Lung microvascular endothelial cell (primary cell): ENCODE data around the gene CORO2B. TPM values are rescaled to one million over a fixed set of nuclear protein-coding genes. Genes with fewer than 3 reads are reported as not detected.

Experiments
- DNase-seq, 2 donors: peaks; one replicate each; pipeline versions ENCODE4 v3.0.0 to v3.0.0-alpha.2; 2010; ENCODE audit warnings: low read depth in 2 of 2
- total RNA-seq: library from RNA; depleted of rRNA; stranded (reverse); fragments of >200 nt; gene quantifications from 2 replicates; pipeline ENCODE4 v1.2.1, GENCODE V29; 2014

The CORO2B gene
- total RNA-seq, 1 donor from 2014 or later, result 0.20 TPM

GRCh38 chr15:68590721-68591389, 12.1 kb downstream of the CORO2B start:
- no peak for DNase-seq

GRCh38 chr15:68592054-68592453, 13.3 kb downstream of the CORO2B start:
- no peak for DNase-seq

- DNase-seq, result no peak
These were observed 13.8 kb downstream of the CORO2B start for GRCh38 chr15:68592544-68592943.

GRCh38 chr15:68593341-68593740, 14.5 kb downstream of the CORO2B start:
- DNase-seq, result no peak

- no peak for DNase-seq
These were observed 15.2 kb downstream of the CORO2B start for GRCh38 chr15:68593828-68594532.

GRCh38 chr15:68594533-68595259, 15.9 kb downstream of the CORO2B start:
- DNase-seq, result no peak

- DNase-seq, result no peak
These were observed 16.4 kb downstream of the CORO2B start for GRCh38 chr15:68595260-68595564.

GRCh38 chr15:68595761-68596160, 17.0 kb downstream of the CORO2B start:
- DNase-seq, result no peak

- DNase-seq, result no peak
These were observed 17.9 kb downstream of the CORO2B start for GRCh38 chr15:68596691-68597090.

GRCh38 chr15:68597581-68597980, 18.8 kb downstream of the CORO2B start:
- no peak for DNase-seq

- DNase-seq, result no peak
These were observed 19.7 kb downstream of the CORO2B start for GRCh38 chr15:68598171-68599152.

- DNase-seq, result no peak
These were observed 20.4 kb downstream of the CORO2B start for GRCh38 chr15:68599153-68599545.

- peak in 1 of 2 donors; percentile 54 for DNase-seq
These were observed 20.8 kb downstream of the CORO2B start for GRCh38 chr15:68599560-68600071.

GRCh38 chr15:68601206-68602197, 22.7 kb downstream of the CORO2B start:
- DNase-seq, result peak in 1 of 2 donors; percentile 78

GRCh38 chr15:68602459-68603215, 23.8 kb downstream of the CORO2B start:
- no peak for DNase-seq

- no peak for DNase-seq
These were observed 24.4 kb downstream of the CORO2B start for GRCh38 chr15:68603216-68603595.

- no peak for DNase-seq
These were observed 25.2 kb downstream of the CORO2B start for GRCh38 chr15:68603951-68604350.

GRCh38 chr15:68604840-68605478, 26.2 kb downstream of the CORO2B start:
- peak; percentile 80 to 94 for DNase-seq

GRCh38 chr15:68606375-68606774, 27.6 kb downstream of the CORO2B start:
- no peak for DNase-seq
